NCI-H146 (cell line): ENCODE results near the gene FOXE3.

Experiments
- DNase-seq: peaks from one replicate; lab custom pipeline; 2025; lab: John Stamatoyannopoulos, UW

Gene FOXE3

GRCh38 chr1:47405697-47406096 lies 10.4 kb upstream of the FOXE3 start:
- DNase-seq: no peak

- DNase-seq: no peak
These were observed 9.1 kb upstream of the FOXE3 start for GRCh38 chr1:47406966-47407365.

- no peak for DNase-seq
These were observed 8.6 kb upstream of the FOXE3 start for GRCh38 chr1:47407481-47407880.

- DNase-seq: no peak
These were observed 6.6 kb upstream of the FOXE3 start for GRCh38 chr1:47409311-47410067.

GRCh38 chr1:47410068-47410455 lies 6.0 kb upstream of the FOXE3 start:
- no peak for DNase-seq

GRCh38 chr1:47411436-47411835 lies 4.6 kb upstream of the FOXE3 start:
- no peak for DNase-seq

GRCh38 chr1:47412437-47412836 lies 3.6 kb upstream of the FOXE3 start:
- DNase-seq: no peak

- DNase-seq: peak; percentile 40
These were observed 459 bp downstream of the FOXE3 start for GRCh38 chr1:47416319-47417169.

- DNase-seq: no peak
These were observed 1.3 kb downstream of the FOXE3 start for GRCh38 chr1:47417170-47418044.

- DNase-seq: no peak
These were observed 2.0 kb downstream of the FOXE3 start for GRCh38 chr1:47418122-47418521.

- no peak for DNase-seq
These were observed 2.7 kb downstream of the FOXE3 start for GRCh38 chr1:47418681-47419325.

GRCh38 chr1:47420547-47420946 lies 4.5 kb downstream of the FOXE3 start:
- no peak for DNase-seq

- DNase-seq: no peak
These were observed 7.8 kb downstream of the FOXE3 start for GRCh38 chr1:47423872-47424271.

- DNase-seq: peak; percentile 46
These were observed 8.4 kb downstream of the FOXE3 start for GRCh38 chr1:47424336-47424982.

GRCh38 chr1:47431534-47431933 lies 15.4 kb downstream of the FOXE3 start:
- DNase-seq: no peak

- DNase-seq: no peak
These were observed 16.3 kb downstream of the FOXE3 start for GRCh38 chr1:47432071-47433036.

- no peak for DNase-seq
These were observed 16.9 kb downstream of the FOXE3 start for GRCh38 chr1:47433037-47433421.

- DNase-seq: no peak
These were observed 17.5 kb downstream of the FOXE3 start for GRCh38 chr1:47433477-47434050.

GRCh38 chr1:47434051-47434842 lies 18.2 kb downstream of the FOXE3 start:
- no peak for DNase-seq
